ENCODE data around the gene PIP5K1C.

The PIP5K1C gene

DNA sequence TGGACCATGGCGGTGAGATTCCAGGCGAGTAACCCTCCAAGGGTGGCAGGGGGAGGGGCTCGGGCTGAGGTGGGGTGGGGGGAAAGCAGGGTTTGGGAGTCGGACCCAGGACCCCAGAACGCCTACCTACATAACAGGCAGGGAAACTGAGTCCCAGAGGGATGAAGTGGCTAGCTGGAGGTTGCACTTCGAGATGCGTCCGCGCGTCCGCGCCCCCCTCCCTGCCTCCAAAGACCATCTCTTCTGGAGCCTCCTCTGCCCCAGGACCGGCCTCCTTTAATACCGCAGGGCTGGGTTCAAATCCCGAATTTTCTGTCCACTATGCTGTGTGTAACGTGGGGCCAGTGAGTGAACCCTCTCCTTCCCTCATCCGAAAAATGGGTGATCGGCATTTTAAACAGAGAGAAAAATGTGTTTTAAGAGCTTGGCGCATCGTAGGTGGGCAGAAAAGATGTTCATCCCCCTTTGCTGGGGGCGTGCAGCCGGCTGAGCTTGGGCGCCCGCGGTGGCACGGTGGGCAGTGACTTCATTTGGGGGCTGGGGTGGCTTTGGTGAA lies 21.7 kb upstream of the PIP5K1C start:
- no peak for DNase-seq

DNA sequence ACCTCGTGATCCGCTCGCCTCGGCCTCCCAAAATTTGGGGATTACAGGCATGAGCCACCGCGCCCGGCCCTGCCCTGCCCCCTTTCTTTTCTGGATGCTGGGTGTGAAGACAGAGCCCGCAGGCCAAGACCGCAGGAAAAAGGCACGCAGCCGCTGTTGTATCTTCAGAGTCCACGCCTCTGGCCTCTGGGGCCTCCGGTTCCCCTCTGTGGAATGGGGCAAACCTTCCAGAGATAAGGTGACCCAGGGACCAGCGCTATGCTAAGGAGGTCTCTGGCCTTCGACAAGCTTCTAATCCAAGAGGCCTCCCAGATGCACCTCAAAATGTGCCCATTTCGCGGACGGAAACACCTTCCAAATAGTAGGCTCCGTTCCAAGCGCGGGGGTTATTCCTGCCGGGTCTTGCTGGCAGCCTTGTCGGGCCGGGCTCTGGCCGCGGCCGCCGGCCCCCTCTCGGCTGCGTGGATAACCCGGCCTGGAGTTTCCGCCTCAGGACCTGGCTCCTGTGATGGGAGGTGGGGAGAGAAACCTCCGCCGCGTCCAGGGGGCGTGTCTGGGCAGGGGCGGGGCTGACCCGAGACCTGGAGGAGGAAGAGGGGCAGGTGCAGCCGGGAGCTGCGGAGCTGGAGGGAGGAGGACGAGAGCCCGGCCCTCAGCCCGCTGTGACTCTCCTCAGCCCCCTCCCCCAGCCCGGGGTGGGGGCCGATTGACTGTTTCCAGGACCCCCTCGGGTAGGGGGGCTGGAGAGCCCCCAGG lies 21.0 kb upstream of the PIP5K1C start:
- DNase-seq, result peak; percentile 60 to 86 (median 74)

DNA sequence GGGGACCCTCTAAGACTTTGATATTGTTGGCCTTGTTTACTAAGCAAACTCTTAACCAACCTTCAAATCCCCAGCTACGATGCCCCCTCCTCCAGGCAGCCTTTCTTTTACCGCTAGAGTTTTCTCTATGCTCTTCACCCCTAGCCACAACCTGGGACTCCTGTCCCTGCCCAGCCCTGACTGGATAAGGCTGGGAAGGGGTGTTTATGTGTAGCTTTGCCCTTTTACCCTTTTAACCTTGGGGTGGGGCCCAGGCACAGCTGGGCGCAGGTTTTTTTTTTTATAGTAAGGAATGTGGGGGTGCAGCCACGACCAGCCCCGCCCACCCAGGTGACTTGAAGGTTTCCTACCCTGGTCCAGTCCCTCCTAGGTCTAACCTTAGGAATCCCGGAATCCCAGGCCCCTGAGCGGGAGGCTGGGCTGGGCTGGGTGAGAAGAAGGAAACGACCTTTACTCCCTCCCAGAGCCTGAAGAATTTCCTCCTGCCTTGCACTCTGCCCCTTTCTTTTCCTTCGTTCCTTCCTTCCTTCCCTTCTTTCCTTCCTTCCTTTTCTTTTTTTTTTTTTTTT lies 20.2 kb upstream of the PIP5K1C start:
- DNase-seq, result no peak

DNA sequence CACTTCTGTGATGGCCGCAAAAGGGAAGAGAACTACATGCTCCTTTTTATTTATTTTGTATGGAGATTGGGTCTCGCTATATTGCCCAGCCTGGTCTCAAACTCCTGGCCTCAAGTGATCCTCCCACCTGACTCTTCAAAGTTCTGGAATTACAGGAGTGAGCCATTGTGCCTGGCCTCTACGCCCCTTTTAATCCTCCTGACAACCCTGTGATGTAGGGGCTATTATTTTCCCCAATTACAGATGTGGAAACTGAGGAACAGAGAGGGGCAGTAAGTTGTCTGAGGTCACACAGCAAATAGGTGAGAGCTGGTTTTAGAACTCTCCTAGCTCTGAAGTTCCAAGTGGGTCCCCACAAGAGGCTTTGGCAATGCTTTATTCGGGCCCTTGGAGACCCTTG lies 19.6 kb upstream of the PIP5K1C start:
- DNase-seq, result no peak

DNA sequence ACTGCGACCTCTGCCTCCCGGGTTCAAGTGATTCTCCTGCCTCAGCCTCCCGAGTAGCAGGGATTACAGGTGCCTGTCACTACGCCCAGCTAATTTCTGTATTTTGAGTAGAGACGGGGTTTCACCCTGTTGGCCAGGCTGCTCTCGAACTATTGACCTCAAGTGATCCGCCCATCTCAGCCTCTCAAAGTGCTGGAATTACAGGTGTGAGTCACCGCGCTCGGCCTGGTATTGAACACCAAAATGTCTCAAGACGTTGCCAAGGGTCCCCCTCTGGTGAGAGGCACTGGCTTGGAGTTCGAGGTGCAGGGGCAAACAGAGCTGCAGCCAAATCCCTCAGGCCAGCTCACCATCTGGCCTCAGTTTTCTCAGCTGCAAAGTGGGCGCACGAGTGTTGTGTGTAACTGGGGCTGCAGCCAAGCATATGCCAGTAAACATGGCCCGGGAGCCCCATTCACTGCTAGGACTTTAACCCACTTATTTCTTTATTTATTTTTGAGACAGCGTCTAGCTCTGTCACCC lies 15.9 kb upstream of the PIP5K1C start:
- DNase-seq, result no peak

DNA sequence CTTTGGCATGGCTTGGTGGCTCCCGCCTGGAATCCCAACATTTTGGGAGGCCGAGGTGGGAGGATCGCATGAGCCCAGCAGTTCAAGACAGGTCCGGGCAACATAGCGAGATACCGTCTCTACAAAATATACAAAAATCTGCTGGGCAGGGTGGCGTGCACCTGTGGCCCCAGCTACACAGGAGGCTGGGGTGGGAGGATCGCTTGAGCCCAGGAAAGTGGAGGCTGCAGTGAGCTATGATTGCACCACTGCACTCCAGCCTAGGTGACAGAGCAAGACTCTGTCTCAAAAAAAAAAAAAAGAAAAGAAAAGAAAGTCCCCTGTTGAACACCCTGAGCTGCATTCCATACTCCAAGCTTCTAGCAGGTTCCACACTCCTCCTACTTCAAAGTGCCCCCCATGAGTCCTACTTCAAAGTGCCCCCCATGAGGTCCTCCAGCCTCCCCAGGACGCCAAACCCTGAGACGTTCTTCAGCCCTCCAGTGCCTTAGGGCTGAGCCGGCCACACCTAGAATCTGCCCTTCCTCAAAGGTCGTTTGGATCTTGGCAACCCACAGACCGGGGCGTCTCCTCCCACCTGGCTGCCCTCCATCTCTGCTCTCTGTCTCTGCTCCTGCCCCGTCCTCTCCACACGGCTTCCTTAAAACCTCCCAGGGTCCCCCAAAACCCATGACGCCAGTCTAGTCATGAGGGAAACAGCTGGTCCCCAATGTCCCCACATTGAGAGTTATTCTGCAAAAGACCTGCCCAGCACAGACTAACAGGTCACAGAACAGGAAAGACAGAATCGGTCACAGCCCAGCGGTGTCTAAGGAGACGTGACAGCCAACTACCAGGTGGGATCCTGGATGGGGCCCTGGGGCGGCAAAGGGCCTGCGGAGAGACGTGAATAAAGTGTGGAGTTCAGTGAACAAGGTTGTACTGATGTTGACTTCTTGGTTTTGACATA lies 12.7 kb upstream of the PIP5K1C start:
- DNase-seq, result no peak

DNA sequence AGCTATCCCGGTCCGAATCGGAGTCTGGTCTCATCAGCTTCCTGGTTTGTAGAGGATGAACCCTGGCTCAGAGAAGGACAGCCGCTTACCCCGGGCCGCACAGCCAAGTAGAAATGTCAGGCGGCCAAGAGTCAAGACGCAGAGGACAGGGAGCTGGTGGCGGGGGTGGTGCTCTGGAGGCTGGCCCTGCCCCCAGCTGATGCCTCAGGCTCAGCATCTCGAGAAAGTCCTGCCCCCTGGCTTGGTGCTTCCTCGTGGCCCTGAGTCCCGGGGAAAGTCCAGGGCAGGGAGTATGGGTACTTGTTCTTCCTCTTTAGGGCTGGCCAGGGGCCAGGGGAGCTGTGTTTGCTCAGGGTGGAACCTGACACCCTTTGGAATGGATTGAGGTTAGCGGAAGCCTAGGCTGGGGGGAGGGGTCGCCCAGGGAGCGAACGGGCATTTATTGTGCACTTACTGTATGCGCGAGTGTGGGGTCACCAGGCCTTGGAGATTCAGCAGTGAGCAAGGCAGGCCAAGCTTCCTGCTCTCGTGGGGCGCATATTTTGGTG lies 10.1 kb upstream of the PIP5K1C start:
- no peak for DNase-seq

DNA sequence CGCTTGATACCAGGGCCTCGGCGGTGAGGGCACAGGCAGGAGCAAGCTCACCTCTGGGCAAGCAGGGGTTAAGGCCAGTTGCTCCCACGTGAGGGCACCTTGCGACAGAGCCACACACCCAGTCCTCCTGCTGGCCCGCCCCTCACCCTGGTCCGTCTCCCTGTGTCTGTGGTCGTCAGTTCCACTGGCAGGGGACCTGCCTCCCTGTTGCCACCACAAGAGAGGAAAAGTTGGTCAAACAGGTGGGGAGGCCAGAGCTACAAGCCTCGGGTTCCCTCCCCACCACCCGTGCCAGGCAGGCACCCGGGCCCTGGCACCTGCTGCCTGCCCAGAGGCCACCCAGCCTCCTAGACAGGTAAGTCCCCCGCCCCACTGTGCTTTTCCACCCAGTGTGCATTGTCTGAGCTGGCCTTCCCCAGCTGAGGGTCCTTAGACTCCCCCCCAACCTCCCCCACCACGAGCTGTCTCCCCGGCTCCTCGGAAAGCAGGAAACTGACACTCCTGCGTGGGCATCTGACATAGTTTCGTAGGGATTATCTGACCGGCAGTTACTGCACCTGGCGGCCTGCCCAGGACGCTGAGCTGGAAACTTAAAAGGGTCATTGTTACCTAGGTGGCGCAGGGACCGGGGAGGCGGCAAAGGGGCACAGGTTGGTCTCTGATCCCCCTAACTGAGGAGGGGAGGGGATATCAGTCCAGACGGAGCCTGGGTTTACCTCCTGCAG lies 8.1 kb upstream of the PIP5K1C start, which contains the start of gene TJP3:
Gene TJP3 (plus strand): TSS at position 178 of the 725 bp plus-strand sequence. CDS start 20,049 bp downstream, outside the sequence.
- no peak for DNase-seq

DNA sequence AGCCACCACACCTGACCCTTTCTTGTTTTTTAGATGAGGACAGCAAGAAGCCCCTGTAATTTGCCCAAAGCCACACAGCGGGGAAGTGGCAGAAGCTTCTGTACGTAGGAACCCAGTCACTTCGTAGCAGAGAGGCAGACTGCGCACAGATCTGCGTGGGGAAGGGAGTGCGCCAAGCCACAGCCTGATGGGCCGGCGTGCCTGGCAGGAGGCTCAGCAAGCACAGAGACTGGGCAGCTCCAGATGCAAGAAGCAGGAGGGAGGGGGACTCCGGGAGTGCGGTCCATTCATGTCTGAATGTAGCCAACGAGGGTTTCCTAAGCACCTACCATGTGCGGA lies 7.6 kb upstream of the PIP5K1C start:
- DNase-seq, result no peak

DNA sequence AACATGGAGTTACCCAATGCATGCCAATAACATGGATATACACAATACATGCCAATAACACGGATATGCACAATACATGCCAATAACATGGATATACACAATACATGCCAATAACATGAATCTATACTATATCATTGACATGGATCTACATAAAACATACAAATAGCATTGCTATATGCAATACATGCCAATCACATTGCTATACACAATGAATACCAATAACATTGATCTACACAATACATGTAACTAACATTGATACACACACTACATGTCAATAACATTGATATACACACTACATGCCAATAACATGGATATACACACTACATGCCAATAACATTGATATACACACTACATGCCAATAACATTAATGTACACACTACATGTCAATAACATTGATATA lies 932 bp upstream of the PIP5K1C start:
- DNase-seq, result no peak

DNA sequence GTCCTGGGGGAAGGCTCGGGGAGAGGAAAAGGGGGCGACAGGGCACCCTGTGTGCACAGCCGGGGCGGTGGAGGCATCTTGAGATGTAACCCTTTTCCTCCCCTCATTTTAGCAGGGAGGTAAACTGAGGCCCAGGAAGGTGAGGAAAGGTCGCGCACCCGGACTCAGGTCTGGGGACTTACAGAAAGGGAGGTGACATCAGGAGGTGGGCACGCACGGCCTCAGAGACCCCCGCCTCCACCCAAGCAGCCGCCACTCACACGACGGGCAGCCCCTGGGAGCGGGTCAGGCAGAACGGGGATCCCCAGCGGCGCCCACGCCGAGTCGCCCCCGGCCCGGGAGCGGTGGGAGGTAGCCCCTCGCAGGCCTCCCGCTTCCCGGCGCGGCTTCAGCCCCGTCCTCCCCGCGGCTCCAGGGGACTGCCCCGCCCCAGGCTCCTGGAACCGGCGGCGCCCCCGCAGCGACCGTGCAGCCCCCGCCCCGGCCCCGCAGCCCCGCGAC lies 477 bp downstream of the PIP5K1C start:
- DNase-seq, result no peak

DNA sequence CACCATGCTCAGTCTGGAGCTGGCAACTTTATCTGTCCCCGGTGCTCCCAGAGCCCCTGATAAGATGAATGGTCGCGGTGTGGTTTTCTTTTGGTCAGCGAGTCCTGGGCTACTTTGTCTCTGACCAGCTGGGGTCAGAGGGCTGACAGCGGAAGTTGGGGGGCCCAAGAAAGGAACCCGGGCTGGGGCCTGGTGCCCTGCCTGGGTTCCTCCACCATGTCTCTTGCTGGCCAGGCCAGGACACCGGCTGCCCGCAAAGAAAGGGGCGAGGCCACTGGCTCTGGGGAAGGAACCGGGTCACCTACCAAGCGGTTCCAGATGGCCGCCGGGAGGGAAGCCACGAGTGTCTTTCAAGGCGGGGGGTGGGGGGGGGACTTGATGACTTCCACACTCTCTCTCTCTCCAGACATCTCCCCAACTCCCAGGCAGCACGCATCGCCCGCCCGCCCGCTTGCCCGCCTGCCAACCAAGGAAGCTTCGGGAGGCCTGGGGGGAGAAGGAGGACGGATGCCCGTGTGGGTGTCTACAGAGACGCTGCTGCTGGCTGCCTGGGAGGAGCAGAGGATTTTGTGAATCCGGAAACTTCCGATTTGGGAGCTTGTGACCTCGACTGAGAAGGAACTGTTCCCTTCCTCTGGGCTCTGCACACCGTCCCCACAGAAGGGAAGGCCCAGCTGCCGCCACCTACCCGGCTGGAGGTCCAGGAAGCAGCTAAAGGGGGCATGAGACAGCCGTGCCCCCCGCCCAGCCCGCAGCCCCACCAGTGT lies 1.1 kb downstream of the PIP5K1C start:
- no peak for DNase-seq

DNA sequence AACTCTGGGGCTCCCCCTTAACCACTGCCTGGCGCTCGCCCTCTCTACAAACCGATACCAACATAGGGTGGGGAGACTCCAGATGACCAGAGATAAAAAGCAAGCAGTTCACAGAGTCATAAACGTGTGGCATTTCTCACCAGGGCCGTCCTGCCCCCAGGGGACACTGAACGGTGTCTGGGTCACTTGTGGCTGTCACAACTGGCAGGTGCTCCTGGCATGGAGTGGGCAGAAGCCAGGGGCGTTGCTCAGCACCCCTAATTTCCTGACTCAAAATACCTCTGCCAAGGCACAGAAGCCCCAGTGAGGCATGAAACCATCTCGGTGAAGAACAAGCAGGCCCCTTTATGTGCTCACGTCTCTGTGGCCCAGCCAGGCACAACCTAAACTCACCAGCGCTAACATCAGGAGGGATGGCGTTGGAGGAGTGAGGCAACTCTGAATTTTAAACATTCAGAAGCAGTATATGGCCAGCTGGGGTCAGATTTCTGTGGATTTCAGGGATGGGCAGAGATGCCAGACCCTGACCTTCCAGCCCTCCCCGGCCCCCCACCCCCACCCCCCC lies 1.8 kb downstream of the PIP5K1C start:
- no peak for DNase-seq

DNA sequence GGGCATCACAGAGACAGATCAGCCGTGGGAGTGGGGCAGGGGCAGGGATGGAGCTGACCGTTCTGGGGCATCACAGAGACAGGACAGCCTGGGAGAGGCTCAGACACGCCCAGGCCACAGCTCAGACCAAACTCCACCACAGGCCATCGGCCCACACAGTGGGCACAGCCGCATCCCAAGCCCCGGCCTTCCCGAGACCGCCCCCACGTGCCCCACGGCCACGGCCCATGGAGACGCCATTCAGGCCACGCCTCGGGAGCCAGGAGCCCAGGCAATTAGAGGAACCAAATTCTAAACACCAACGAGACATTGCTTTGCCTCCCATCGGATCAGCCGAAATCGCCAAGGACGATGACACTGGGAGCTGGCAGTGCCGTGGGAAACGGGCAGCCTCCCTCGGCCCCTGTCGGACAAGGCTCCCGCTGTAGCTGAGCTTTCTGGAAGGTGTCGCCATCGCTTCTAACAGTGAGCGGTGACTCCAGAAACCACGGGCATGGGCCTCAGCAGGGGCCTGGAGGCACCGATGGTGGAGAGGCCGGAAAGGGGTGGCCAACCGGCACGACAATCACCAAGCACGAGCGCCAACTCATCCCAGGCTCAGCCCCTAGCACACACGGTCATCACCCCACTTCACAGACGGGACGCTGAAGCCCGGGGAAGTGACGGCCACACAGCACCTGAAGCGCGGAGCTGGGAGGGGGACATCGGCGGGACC lies 2.4 kb downstream of the PIP5K1C start:
- DNase-seq, result no peak

DNA sequence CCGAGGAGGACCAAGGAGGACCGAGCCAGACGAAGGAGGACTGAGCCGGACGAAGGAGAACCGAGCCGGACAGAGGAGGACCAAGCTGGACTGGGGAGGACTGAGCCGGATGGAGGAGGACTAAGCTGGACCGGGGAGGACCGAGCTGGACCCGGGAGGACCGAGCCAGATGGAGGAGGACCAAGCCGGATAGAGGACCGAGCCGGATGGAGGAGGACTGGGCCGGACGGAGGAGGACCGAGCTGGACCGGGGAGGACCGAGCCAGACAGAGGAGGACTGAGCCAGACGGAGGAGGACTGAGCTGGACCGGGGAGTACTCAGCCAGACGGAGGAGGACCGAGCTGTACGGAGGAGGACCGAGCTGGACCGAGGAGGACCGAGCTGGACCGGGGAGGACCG lies 3.2 kb downstream of the PIP5K1C start:
- DNase-seq, result no peak

DNA sequence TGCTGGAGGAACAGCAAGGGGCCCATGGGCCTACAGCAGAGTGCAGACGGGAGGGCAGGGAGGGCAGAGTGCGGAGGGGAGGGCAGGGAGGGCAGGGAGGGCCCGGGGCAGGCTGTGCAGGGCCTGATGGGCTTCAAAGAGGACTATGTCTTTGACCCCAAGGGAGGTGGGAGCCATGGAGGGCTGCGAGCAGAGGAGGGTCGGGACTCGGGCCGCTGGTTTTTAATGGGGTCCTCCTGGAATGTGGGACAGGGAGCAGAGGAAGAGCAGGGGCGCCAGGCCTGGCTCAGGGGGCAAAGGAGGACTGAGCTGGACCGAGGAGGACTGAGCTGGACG lies 3.6 kb downstream of the PIP5K1C start:
- DNase-seq, result no peak

DNA sequence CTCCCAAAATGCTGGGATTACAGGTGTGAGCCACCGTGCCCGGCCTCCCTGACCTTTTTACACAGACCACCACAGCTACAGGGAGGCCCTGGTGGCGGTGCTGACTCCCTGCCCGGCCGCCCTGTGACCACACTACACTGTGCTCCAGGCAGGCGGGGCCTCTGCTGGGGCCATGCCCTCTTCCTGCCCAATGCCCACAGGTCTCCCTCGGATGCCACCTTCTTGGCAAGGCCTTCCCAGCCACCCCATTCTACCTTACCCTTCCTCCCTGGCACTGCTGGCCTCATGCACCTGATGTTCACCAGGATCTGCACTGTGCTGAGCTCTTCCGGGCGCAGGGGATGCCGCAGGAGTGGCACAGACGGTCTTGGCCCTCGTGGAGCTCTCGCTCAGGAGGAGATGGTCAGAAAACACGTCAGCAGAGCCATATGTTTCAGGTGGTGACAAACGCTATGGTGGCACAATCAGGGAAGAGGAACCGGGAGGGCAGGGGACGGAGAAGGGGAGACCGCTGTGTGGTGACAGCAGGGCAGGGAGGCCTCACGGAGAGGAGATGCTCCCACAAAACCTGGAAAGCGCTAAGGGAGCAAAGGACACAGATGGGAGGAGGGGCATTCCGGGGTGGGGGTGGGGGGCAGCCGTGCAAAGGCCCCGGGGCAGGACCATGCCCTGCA lies 4.1 kb downstream of the PIP5K1C start:
- no peak for DNase-seq

DNA sequence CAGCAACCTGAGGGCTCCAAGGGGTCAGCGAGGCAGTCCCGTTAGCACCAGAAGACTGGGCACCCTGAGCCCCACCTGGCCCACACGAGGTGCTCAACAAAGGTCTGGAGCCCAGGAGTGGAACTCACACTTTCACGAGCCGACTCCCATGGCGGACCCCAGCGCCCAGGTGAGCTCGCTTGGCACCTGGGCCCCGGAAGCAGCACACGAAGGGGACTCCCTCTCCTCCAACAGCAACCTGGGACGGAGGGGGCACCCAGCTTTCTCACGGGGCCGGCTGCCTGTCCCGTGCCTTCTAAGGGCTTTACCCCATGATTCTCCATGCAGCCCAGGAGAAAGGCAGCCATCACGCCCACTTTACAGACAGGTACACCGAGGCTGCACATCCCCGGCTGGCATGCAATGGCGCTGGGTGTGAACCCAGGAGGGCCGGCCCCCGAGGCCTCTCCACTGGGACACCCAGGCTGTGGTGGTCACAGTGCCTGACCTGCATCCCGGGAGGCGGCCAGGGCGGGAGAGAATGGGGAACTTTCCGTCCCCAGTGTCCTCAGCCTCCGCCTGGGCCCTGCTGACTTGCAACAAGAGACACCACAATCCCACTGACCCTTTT lies 5.0 kb downstream of the PIP5K1C start:
- DNase-seq, result no peak
